IPS-NIHi7 (cell line): ENCODE data around the gene PIM3.
"Not testable (repeated sequence)": the region's sequence is repeated elsewhere in the genome, so short reads cannot be mapped to it uniquely, and the experiment has no call there.

Source experiments
- DNase-seq: peaks from one replicate; pipeline ENCODE4 v3.0.0; 2012; ENCODE audit warnings: mixed read lengths; ENCODE audit errors: extremely low spot score

Gene PIM3

GRCh38 chr22:49983148-49984042 lies 22.8 kb downstream of the PIM3 start:
- peak; percentile 85 for DNase-seq

GRCh38 chr22:49986325-49986724 lies 25.8 kb downstream of the PIM3 start:
- no peak for DNase-seq

GRCh38 chr22:49989826-49990225 lies 29.3 kb downstream of the PIM3 start:
- DNase-seq = not testable (repeated sequence)

- DNase-seq = no peak
These were observed 30.6 kb downstream of the PIM3 start for GRCh38 chr22:49991167-49991566.

- no peak for DNase-seq
These were observed 31.4 kb downstream of the PIM3 start for GRCh38 chr22:49991907-49992533.

- DNase-seq = peak; percentile 81
These were observed 32.5 kb downstream of the PIM3 start for GRCh38 chr22:49992921-49993648.

- peak; percentile 4 for DNase-seq
These were observed 33.2 kb downstream of the PIM3 start for GRCh38 chr22:49993649-49994360.

GRCh38 chr22:49994361-49995040 lies 33.9 kb downstream of the PIM3 start:
- peak; percentile 7 for DNase-seq

- no peak for DNase-seq
These were observed 34.4 kb downstream of the PIM3 start for GRCh38 chr22:49995041-49995360.

GRCh38 chr22:49995361-49996118 lies 35.0 kb downstream of the PIM3 start:
- DNase-seq = no peak

- DNase-seq = no peak
These were observed 35.5 kb downstream of the PIM3 start for GRCh38 chr22:49996119-49996517.

GRCh38 chr22:49996518-49997250 lies 36.1 kb downstream of the PIM3 start:
- no peak for DNase-seq

- no peak for DNase-seq
These were observed 36.7 kb downstream of the PIM3 start for GRCh38 chr22:49997251-49997599.

- DNase-seq = no peak
These were observed 37.6 kb downstream of the PIM3 start for GRCh38 chr22:49997932-49998717.

- DNase-seq = no peak
These were observed 38.1 kb downstream of the PIM3 start for GRCh38 chr22:49998718-49999062.

GRCh38 chr22:49999063-49999945 lies 38.7 kb downstream of the PIM3 start:
- DNase-seq = peak; percentile 93

GRCh38 chr22:49999946-50000586 lies 39.5 kb downstream of the PIM3 start:
- DNase-seq = no peak
